B cell (primary cell): ENCODE measurements around the gene TANC2. TPM values are rescaled to one million over a fixed set of nuclear protein-coding genes. Genes with fewer than 3 reads are reported as not detected.

ENCODE experiments used
- ATAC-seq: fragments of 200-7000 bp; cut with Tn5 transposase; one replicate; pipeline ENCODE4 v1.10.0; 2021; ENCODE audit warnings: low read depth, mild to moderate bottlenecking, moderate number of reproducible peaks, moderate library complexity
- CTCF ChIA-PET: fragments of 350-600 bp; sonication (Branson Sonifier 250); formaldehyde crosslinking; loops from one replicate; lab custom pipeline; 2021; ENCODE audit warnings: antibody characterized with exemption, inconsistent platforms; lab: Charles Lee
- POLR2A ChIA-PET: fragments of 350-600 bp; sonication (Branson Sonifier 250); formaldehyde crosslinking; loops from one replicate; lab custom pipeline; 2021; ENCODE audit warnings: antibody characterized with exemption; lab: Charles Lee
- DNase-seq: peaks from one replicate; pipeline ENCODE4 v3.0.0; 2013
- H2AFZ ChIP-seq: 2 replicates; pipeline ENCODE4 v1.6.1; 2012; ENCODE audit warnings: mild to moderate bottlenecking, low read depth, low read length; ENCODE audit not compliant: insufficient read depth, poor library complexity, severe bottlenecking
- H3K27ac ChIP-seq, 2 donors: 1 replicate in 1 of 2; 2 replicates in 1 of 2; pipeline ENCODE4 v1.5.1; 2012 to 2013; ENCODE audit warnings: low read length in 2 of 2, mild to moderate bottlenecking in 2 of 2, moderate library complexity in 1 of 2
- H3K27me3 ChIP-seq, 4 experiments: fragments of 200-600 bp in 1 of 4; sonication (generic) in 1 of 4; replicated peaks in 1 of 4; 1 replicate in 2 of 4; 2 replicates in 2 of 4; pipeline versions ENCODE4 v1.6.1 to v1.7.0; 2013 to 2016; ENCODE audit warnings: low read length in 3 of 4, mild to moderate bottlenecking in 2 of 4, mixed read lengths in 1 of 4, moderate library complexity in 1 of 4; ENCODE audit not compliant: insufficient read depth in 4 of 4, control insufficient read depth in 3 of 4; ENCODE audit errors: control extremely low read depth in 1 of 4
- H3K36me3 ChIP-seq, 2 experiments: replicated peaks in 1 of 2; 1 replicate in 1 of 2; 2 replicates in 1 of 2; pipeline versions ENCODE4 v1.6.1 to v1.7.1; 2013; ENCODE audit warnings: low read length in 1 of 2; ENCODE audit not compliant: insufficient read depth in 2 of 2, control insufficient read depth in 1 of 2; ENCODE audit errors: control extremely low read depth in 1 of 2, extremely low read depth in 1 of 2
- H3K4me1 ChIP-seq, 2 donors: fragments of 200-600 bp in 1 of 2; sonication (generic) in 1 of 2; 1 replicate in 1 of 2; 2 replicates in 1 of 2; pipeline versions ENCODE4 v1.5.1 to v1.6.1; 2013 to 2017; ENCODE audit warnings: low read length in 2 of 2; ENCODE audit not compliant: control insufficient read depth in 2 of 2, insufficient read depth in 2 of 2
- H3K4me2 ChIP-seq: replicated peaks from 2 replicates; pipeline ENCODE3; 2012; ENCODE audit warnings: mild to moderate bottlenecking, low read depth, low read length; ENCODE audit not compliant: poor library complexity, severe bottlenecking
- H3K4me3 ChIP-seq, 5 experiments: fragments of 200-600 bp in 1 of 5; sonication (generic) in 1 of 5; 1 replicate in 3 of 5; 2 replicates in 2 of 5; pipeline versions ENCODE4 v1.5.1 to v1.7.0; 2011 to 2016; ENCODE audit warnings: low read length in 4 of 5, mild to moderate bottlenecking in 4 of 5, low read depth in 2 of 5, control low read depth in 1 of 5, moderate library complexity in 1 of 5; ENCODE audit not compliant: insufficient read depth in 1 of 5; ENCODE audit errors: control extremely low read depth in 1 of 5, extremely low read depth in 1 of 5
- H3K79me2 ChIP-seq: fragments of 200-600 bp; sonication (generic); one replicate; pipeline ENCODE4 v1.6.0; 2016; ENCODE audit warnings: low read length; ENCODE audit not compliant: control insufficient read depth, insufficient read depth
- H3K9ac ChIP-seq: fragments of 200-600 bp; sonication (generic); 2 replicates; pipeline ENCODE4 v1.6.1; 2017; ENCODE audit warnings: mild to moderate bottlenecking, low read length, moderate library complexity
- H3K9me3 ChIP-seq, 3 donors: one replicate each; pipeline versions ENCODE4 v1.6.1 to v1.7.1; 2013; ENCODE audit warnings: low read length in 2 of 3; ENCODE audit not compliant: control insufficient read depth in 2 of 3, insufficient read depth in 1 of 3; ENCODE audit errors: control extremely low read depth in 1 of 3
- H4K20me1 ChIP-seq: 2 replicates; pipeline ENCODE4 v1.6.0; 2012; ENCODE audit warnings: mild to moderate bottlenecking, low read length; ENCODE audit not compliant: insufficient read depth, control insufficient read depth, poor library complexity, severe bottlenecking
- H3K27ac Mint-ChIP-seq: one replicate; pipeline ENCODE4 v1.8.0; 2021; ENCODE audit warnings: mixed read lengths
- H3K27me3 Mint-ChIP-seq: one replicate; pipeline ENCODE4 v1.8.0; 2021; ENCODE audit warnings: mixed read lengths
- H3K4me1 Mint-ChIP-seq: one replicate; pipeline ENCODE4 v1.8.0; 2021; ENCODE audit warnings: mixed read lengths
- H3K4me3 Mint-ChIP-seq: one replicate; pipeline ENCODE4 v1.8.0; 2021; ENCODE audit warnings: mixed read lengths
- H3K9me3 Mint-ChIP-seq: one replicate; pipeline ENCODE4 v1.8.0; 2022; ENCODE audit warnings: mixed read lengths; ENCODE audit not compliant: insufficient read depth
- EZH2 ChIP-seq: IDR thresholded peaks from 2 replicates; pipeline ENCODE4 v1.6.1; 2012; ENCODE audit warnings: borderline replicate concordance, low read depth, mild to moderate bottlenecking, moderate library complexity, low read length; ENCODE audit not compliant: insufficient read depth, poor library complexity, severe bottlenecking
- WGBS: methylation state at CpG from one replicate; pipeline ENCODE4 v1.1.5; 2013; ENCODE audit warnings: missing lambda C conversion rate; ENCODE audit not compliant: insufficient coverage; 5-methylcytosine and 5-hydroxymethylcytosine counted together
- intact Hi-C: fragments of 100-400 bp; cut with micrococcal nuclease; formaldehyde crosslinking; loops from one replicate; pipeline ENCODE4 v1.10.0; 2022
- polyA plus RNA-seq: library from polyadenylated mRNA; depleted of rRNA; stranded (reverse); fragments of >200 nt; gene quantifications from 2 replicates; pipeline ENCODE4 v1.2.3, GENCODE V29; 2012
- total RNA-seq, 2 donors: library from RNA; stranded (reverse); fragments of 120-200 nt in 1 of 2; gene quantifications; 1 replicate in 1 of 2; 2 replicates in 1 of 2; pipeline versions ENCODE4 v1.2.3 to v1.2.4, GENCODE V29; 2013 to 2022
- TF ChIP-seq, protein P1 (sequence below): fragments of 200-600 bp; IDR thresholded peaks from one replicate; pipeline ENCODE4 v1.8.0; 2022; ENCODE audit warnings: antibody characterized with exemption, mild to moderate bottlenecking

The TANC2 gene
- total and polyA plus RNA-seq, 2 donors (not counting 1 experiment from before 2014, with no cell fraction given), result 4.6 to 20.4 TPM

DNA sequence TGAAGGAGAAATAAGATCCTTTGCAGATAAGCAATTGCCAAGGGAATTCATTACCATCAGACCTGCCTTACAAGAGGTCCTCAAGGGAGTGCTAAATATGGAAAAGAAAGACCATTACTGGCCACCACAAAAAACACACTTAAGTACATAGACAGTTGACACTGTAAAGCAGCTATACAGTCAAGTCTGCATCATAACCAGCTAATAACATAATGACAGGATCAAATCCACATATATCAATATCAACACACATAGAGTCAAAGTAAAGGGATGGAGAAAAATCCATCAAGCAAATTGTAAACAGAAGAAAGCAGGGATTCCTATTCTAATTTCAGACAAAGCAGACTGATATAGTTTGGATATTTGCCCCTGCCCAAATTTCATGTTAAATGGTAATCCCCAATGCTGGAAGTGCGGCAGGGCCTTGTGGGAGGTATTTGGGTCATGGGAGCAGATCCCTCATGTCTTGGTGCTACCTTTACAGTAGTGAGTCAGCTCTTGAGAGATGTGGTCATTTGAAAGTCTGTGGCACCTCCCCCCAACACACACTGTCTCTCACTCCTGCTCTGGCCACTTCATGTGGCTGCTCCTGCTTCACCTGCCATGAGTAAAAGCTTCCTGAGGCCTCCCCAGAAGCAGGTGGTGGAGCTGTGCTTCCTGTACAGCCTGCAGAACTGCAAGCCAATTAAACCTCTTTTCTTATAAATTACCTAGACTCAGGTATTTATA lies 32.8 kb downstream of the TANC2 start:
- no peak overlapping the region for H3K4me3 ChIP-seq
- H3K9ac ChIP-seq, result no peak overlapping the region
- H3K4me2 ChIP-seq, result no peak overlapping the region
- H3K4me3 Mint-ChIP-seq, result no peak overlapping the region
- H3K27ac Mint-ChIP-seq, result no peak overlapping the region
- H2AFZ ChIP-seq, result no peak overlapping the region
- H3K4me1 Mint-ChIP-seq, result peaks cover 9% of the 10 kb centered on the region
- no CpG with 5 or more reads among the region's 1 CpG for WGBS
- H3K4me1 ChIP-seq, result peaks cover 0 to 3% of the 10 kb centered on the region in 2 donors
- H4K20me1 ChIP-seq, result no peaks in the 10 kb centered on the region
- no peaks in the 10 kb centered on the region for H3K79me2 ChIP-seq
- H3K9me3 ChIP-seq, result no peaks in the 10 kb centered on the region
- TF ChIP-seq, protein P1, sequence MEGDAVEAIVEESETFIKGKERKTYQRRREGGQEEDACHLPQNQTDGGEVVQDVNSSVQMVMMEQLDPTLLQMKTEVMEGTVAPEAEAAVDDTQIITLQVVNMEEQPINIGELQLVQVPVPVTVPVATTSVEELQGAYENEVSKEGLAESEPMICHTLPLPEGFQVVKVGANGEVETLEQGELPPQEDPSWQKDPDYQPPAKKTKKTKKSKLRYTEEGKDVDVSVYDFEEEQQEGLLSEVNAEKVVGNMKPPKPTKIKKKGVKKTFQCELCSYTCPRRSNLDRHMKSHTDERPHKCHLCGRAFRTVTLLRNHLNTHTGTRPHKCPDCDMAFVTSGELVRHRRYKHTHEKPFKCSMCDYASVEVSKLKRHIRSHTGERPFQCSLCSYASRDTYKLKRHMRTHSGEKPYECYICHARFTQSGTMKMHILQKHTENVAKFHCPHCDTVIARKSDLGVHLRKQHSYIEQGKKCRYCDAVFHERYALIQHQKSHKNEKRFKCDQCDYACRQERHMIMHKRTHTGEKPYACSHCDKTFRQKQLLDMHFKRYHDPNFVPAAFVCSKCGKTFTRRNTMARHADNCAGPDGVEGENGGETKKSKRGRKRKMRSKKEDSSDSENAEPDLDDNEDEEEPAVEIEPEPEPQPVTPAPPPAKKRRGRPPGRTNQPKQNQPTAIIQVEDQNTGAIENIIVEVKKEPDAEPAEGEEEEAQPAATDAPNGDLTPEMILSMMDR, result no peak
- no peak for TF ChIP-seq EZH2
- H3K27me3 Mint-ChIP-seq, result peaks cover 4% of the 10 kb centered on the region
- no peaks in the 10 kb centered on the region for H3K9me3 Mint-ChIP-seq
- ChIA-PET POLR2A (no interaction called here), CTCF (no interaction called here)
- no peak overlapping the region for H3K27ac ChIP-seq
- intact Hi-C loops, result no loop called here
- H3K36me3 ChIP-seq, result no peaks in the 10 kb centered on the region
- no peak for ATAC-seq
- no peak for DNase-seq
- no peaks in the 10 kb centered on the region for H3K27me3 ChIP-seq

DNA sequence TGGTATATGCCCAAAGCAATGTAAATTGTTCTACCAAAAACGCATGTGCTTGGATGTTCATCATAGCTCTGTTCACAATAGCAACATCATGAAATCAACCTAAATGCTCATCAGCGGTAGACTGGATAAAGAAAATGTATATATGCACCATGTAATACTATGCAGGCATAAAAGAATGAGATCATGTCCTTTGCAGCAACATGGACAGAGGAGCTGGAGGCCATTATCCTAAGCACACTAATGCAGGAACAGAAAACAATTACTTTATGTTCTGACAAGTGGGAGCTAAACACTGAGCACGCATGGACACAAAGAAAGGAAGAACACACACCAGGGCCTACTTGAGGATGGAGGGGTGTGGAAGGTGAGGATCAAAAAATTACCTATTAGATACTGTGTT lies 33.7 kb downstream of the TANC2 start:
- H3K4me2 ChIP-seq, result no peak overlapping the region
- peaks cover 0 to 3% of the 10 kb centered on the region in 2 donors for H3K4me1 ChIP-seq
- H3K27me3 Mint-ChIP-seq, result peaks cover 4% of the 10 kb centered on the region
- no peak overlapping the region for H3K27ac Mint-ChIP-seq
- no peaks in the 10 kb centered on the region for H3K9me3 Mint-ChIP-seq
- H3K79me2 ChIP-seq, result no peaks in the 10 kb centered on the region
- TF ChIP-seq, protein P1, result no peak
- no peak for TF ChIP-seq EZH2
- ChIA-PET CTCF (no interaction called here), POLR2A (no interaction called here)
- H3K9ac ChIP-seq, result no peak overlapping the region
- H3K27me3 ChIP-seq, result no peaks in the 10 kb centered on the region
- H3K4me3 Mint-ChIP-seq, result no peak overlapping the region
- ATAC-seq, result no peak
- no peak overlapping the region for H3K27ac ChIP-seq
- H3K4me3 ChIP-seq, result no peak overlapping the region
- intact Hi-C loops, result no loop called here
- no peak for DNase-seq
- WGBS, result no CpG with 5 or more reads among the region's 3 CpGs
- H2AFZ ChIP-seq, result no peak overlapping the region
- H3K36me3 ChIP-seq, result no peaks in the 10 kb centered on the region
- peaks cover 9% of the 10 kb centered on the region for H3K4me1 Mint-ChIP-seq
- no peaks in the 10 kb centered on the region for H4K20me1 ChIP-seq
- no peaks in the 10 kb centered on the region for H3K9me3 ChIP-seq
